OCI-LY1 (cell line): Measurements from ENCODE around the gene EHBP1L1.

Source experiments
- H2AFZ ChIP-seq: fragments of 200-600 bp; sonication (generic), shearing (Covaris generic); 2 replicates; pipeline ENCODE4 v1.6.0; 2014; ENCODE audit warnings: antibody characterized with exemption, mild to moderate bottlenecking, low read length
- H3F3A ChIP-seq: fragments of 200-600 bp; sonication (generic), shearing (Covaris generic); 2 replicates; pipeline ENCODE4 v1.6.0; 2014; ENCODE audit warnings: mild to moderate bottlenecking, antibody characterized with exemption, low read length, moderate library complexity; ENCODE audit not compliant: insufficient read depth
- H3K27ac ChIP-seq: fragments of 200-600 bp; sonication (generic); 2 replicates; pipeline ENCODE4 v1.5.1; 2014; ENCODE audit warnings: low read length, mixed run types, mild to moderate bottlenecking, low read depth; ENCODE audit not compliant: poor library complexity, severe bottlenecking
- H3K27me3 ChIP-seq: fragments of 200-600 bp; sonication (generic); 2 replicates; pipeline ENCODE4 v1.6.0; 2014; ENCODE audit warnings: antibody characterized with exemption, mild to moderate bottlenecking, low read length, moderate library complexity; ENCODE audit not compliant: insufficient read depth
- H3K36me3 ChIP-seq: fragments of 200-600 bp; sonication (generic); 2 replicates; pipeline ENCODE4 v1.6.1; 2014; ENCODE audit warnings: mild to moderate bottlenecking, antibody characterized with exemption, low read length, moderate library complexity, mixed read lengths; ENCODE audit not compliant: insufficient read depth
- H3K4me1 ChIP-seq: fragments of 200-600 bp; sonication (generic); 2 replicates; pipeline ENCODE4 v1.5.1; 2014; ENCODE audit warnings: mild to moderate bottlenecking, low read length, moderate library complexity; ENCODE audit not compliant: insufficient read depth, severe bottlenecking
- H3K4me2 ChIP-seq: fragments of 200-600 bp; sonication (generic), shearing (Covaris generic); 2 replicates; pipeline ENCODE4 v1.6.1; 2014; ENCODE audit warnings: low read length
- H3K4me3 ChIP-seq: fragments of 200-600 bp; sonication (generic); 2 replicates; pipeline ENCODE4 v1.5.1; 2014; ENCODE audit warnings: low read length, low read depth, mild to moderate bottlenecking, mixed read lengths; ENCODE audit not compliant: poor library complexity, severe bottlenecking
- H3K79me2 ChIP-seq: fragments of 200-600 bp; shearing (Covaris generic); 2 replicates; pipeline ENCODE4 v1.6.1; 2016; ENCODE audit warnings: mixed run types, low read length, mixed read lengths; ENCODE audit not compliant: insufficient read depth
- H3K9ac ChIP-seq: fragments of 200-600 bp; sonication (generic), shearing (Covaris generic); 2 replicates; pipeline ENCODE4 v1.6.1; 2014; ENCODE audit warnings: mild to moderate bottlenecking, low read length, mixed read lengths
- H3K9me2 ChIP-seq: fragments of 200-600 bp; sonication (generic), shearing (Covaris generic); 2 replicates; pipeline ENCODE4 v1.6.1; 2014; ENCODE audit warnings: low read depth, mild to moderate bottlenecking, low read length, mixed read lengths
- H3K9me3 ChIP-seq: fragments of 200-600 bp; shearing (Covaris generic); 2 replicates; pipeline ENCODE4 v1.6.1; 2014; ENCODE audit warnings: low read length, mixed read lengths
- H4K20me1 ChIP-seq: fragments of 200-600 bp; sonication (generic), shearing (Covaris generic); 2 replicates; pipeline ENCODE4 v1.6.0; 2016; ENCODE audit warnings: mild to moderate bottlenecking, low read length; ENCODE audit not compliant: insufficient read depth
- EZH2 ChIP-seq: fragments of 200-600 bp; sonication (generic), shearing (Covaris generic); IDR thresholded peaks from 2 replicates; pipeline ENCODE4 v1.8.0; 2017; ENCODE audit warnings: borderline replicate concordance, mixed run types, mild to moderate bottlenecking, antibody characterized with exemption, low read length, moderate library complexity, mixed read lengths
- TF ChIP-seq, protein P1 (sequence below): fragments of 200-600 bp; sonication (generic), shearing (Covaris generic); IDR thresholded peaks from 2 replicates; pipeline ENCODE4 v1.5.1; 2017; ENCODE audit warnings: mild to moderate bottlenecking, antibody characterized with exemption, low read length, moderate library complexity, mixed read lengths

Gene EHBP1L1

DNA sequence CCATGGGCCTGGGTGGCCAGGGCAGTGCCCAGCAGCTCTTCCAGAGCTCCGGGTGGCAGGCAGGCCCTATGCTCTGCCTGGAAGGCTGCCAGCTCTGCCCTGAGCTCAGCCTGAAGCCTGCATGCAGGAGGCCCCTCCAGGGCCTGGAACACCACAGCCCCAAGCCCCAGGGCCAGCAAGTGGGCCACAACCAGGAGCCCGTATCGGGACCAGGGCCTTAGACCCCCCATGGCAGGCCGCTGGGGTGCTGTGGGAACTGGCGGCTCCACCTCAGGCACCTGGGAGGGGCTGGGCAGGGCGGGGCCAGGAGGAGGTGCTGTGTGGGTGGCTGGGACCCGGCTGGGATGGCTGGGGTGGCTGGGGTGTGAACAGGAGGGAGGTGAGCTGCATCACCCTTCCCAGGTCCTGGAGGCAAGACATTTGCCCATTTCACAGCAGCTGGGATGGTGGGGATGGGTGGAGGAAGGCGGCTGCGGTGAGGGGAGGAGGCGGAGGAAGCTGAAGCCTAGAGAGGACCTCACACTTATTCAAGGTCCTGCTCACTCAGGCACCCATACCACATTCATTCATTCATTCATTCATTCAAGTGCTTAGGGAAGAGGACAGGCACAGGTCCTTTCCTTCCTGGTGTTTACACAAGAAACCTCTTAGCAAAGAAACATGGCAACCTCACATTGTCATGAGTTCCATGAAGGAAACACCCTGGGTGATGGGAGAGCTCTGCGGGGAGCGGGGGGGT, 19.9 kb downstream of the EHBP1L1 start, which contains the start of gene KCNK7:
TSS of gene KCNK7 (minus strand) at position 258 of the 739 bp plus-strand sequence. CDS start at position 230, 28 bp downstream.
- Histone ChIP-seq H3K79me2 (no peaks in the 10 kb centered on the region), H3F3A (no peaks in the 10 kb centered on the region), H3K36me3 (peaks cover 17% of the 10 kb centered on the region), H3K4me2 (no peak within 1 kb of the TSS), H3K4me1 (peaks cover under 1% of the 10 kb centered on the region), H2AFZ (no peak within 1 kb of the TSS), H3K9me3 (no peaks in the 10 kb centered on the region), H3K4me3 (no peak within 1 kb of the TSS), H3K9ac (no peak within 1 kb of the TSS), H3K27me3 (no peaks in the 10 kb centered on the region), H3K27ac (no peak within 1 kb of the TSS), H4K20me1 (no peaks in the 10 kb centered on the region), H3K9me2 (no peaks in the 10 kb centered on the region)
- no peak for TF ChIP-seq EZH2
- TF ChIP-seq, protein P1, sequence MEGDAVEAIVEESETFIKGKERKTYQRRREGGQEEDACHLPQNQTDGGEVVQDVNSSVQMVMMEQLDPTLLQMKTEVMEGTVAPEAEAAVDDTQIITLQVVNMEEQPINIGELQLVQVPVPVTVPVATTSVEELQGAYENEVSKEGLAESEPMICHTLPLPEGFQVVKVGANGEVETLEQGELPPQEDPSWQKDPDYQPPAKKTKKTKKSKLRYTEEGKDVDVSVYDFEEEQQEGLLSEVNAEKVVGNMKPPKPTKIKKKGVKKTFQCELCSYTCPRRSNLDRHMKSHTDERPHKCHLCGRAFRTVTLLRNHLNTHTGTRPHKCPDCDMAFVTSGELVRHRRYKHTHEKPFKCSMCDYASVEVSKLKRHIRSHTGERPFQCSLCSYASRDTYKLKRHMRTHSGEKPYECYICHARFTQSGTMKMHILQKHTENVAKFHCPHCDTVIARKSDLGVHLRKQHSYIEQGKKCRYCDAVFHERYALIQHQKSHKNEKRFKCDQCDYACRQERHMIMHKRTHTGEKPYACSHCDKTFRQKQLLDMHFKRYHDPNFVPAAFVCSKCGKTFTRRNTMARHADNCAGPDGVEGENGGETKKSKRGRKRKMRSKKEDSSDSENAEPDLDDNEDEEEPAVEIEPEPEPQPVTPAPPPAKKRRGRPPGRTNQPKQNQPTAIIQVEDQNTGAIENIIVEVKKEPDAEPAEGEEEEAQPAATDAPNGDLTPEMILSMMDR: no peak

DNA sequence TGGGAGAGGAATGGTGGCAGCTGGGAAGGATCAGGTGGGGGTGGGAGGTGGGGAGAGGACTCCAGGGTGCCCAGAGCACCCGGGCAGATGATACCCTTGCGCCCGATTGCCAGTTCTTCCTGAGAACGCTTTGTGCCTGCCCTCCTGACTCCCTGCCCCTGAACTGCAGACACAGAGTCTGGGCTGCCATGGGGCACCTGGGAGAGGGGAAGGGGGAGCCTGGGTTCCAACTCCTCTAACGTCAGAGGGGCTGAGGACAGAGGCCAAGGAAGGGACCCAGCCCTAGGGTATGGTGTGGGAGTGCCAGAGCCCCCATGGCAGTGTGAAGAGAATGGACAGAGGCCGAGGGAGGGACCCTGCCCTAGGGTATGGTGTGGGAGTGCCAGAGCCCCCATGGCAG, 20.7 kb downstream of the EHBP1L1 start:
- Histone ChIP-seq H2AFZ (no peak overlapping the region), H3K4me3 (no peak overlapping the region), H3K79me2 (no peaks in the 10 kb centered on the region), H3K27ac (no peak overlapping the region), H3K9me2 (no peaks in the 10 kb centered on the region), H3K4me1 (no peaks in the 10 kb centered on the region), H4K20me1 (no peaks in the 10 kb centered on the region), H3K4me2 (no peak overlapping the region), H3K27me3 (no peaks in the 10 kb centered on the region), H3K9me3 (no peaks in the 10 kb centered on the region), H3K36me3 (peaks cover 17% of the 10 kb centered on the region), H3K9ac (no peak overlapping the region), H3F3A (no peaks in the 10 kb centered on the region)
- TF ChIP-seq, protein P1: no peak
- TF ChIP-seq EZH2: no peak

DNA sequence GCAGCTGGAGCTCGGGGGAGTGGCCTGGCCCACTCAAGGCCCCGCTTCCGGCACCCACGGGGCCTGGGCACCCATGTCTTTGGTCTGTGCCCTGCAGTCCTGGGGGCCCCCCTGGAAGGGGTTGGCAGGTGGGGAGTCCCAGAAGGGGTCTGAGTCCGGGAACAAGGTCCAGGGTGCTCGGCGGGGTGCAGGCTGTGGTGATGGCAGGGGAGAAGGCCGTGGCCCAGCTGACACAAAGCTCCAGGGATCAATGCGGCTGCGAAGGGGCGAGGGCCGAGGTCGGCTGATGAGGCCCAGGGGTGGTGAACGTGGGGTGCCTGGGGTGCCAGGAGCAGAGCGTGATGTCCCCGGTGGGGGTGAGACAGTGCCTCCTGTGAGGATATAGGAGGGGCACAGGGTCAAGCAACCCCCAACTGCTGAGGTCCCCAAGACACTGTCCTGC, 22.4 kb downstream of the EHBP1L1 start:
- H3K4me2 ChIP-seq: no peak overlapping the region
- no peak for TF ChIP-seq EZH2
- TF ChIP-seq, protein P1: no peak
- H2AFZ ChIP-seq: no peak overlapping the region
- peaks cover 24% of the 10 kb centered on the region for H3K36me3 ChIP-seq
- H4K20me1 ChIP-seq: no peaks in the 10 kb centered on the region
- no peak overlapping the region for H3K4me3 ChIP-seq
- H3K9ac ChIP-seq: no peak overlapping the region
- no peaks in the 10 kb centered on the region for H3K79me2 ChIP-seq
- H3K9me3 ChIP-seq: no peaks in the 10 kb centered on the region
- H3K27me3 ChIP-seq: no peaks in the 10 kb centered on the region
- H3K4me1 ChIP-seq: no peaks in the 10 kb centered on the region
- no peak overlapping the region for H3K27ac ChIP-seq
- no peaks in the 10 kb centered on the region for H3K9me2 ChIP-seq
- H3F3A ChIP-seq: no peaks in the 10 kb centered on the region
